ENCODE measurements around the gene ANGPTL2.
A peak's percentile ranks its signal among the peaks of the same experiment; 100 is the strongest.

The ANGPTL2 gene

GRCh38 chr9:127155314-127155960 is 33.0 kb upstream of the ANGPTL2 start:
- TF ChIP-seq, protein P1, sequence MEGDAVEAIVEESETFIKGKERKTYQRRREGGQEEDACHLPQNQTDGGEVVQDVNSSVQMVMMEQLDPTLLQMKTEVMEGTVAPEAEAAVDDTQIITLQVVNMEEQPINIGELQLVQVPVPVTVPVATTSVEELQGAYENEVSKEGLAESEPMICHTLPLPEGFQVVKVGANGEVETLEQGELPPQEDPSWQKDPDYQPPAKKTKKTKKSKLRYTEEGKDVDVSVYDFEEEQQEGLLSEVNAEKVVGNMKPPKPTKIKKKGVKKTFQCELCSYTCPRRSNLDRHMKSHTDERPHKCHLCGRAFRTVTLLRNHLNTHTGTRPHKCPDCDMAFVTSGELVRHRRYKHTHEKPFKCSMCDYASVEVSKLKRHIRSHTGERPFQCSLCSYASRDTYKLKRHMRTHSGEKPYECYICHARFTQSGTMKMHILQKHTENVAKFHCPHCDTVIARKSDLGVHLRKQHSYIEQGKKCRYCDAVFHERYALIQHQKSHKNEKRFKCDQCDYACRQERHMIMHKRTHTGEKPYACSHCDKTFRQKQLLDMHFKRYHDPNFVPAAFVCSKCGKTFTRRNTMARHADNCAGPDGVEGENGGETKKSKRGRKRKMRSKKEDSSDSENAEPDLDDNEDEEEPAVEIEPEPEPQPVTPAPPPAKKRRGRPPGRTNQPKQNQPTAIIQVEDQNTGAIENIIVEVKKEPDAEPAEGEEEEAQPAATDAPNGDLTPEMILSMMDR (IDR thresholded peaks at IDR 0.05; ENCODE audit: low read depth, low read length), result no peak
- DNase-seq (ENCODE audit: low read depth, low spot score), result no peak
- in situ Hi-C loops (cut with HindIII; ENCODE audit: low sequenced_read_pairs), result no loop called here
- H3K4me3 ChIP-seq (ENCODE audit: low read depth, low read length), result no peak overlapping the region

DNA sequence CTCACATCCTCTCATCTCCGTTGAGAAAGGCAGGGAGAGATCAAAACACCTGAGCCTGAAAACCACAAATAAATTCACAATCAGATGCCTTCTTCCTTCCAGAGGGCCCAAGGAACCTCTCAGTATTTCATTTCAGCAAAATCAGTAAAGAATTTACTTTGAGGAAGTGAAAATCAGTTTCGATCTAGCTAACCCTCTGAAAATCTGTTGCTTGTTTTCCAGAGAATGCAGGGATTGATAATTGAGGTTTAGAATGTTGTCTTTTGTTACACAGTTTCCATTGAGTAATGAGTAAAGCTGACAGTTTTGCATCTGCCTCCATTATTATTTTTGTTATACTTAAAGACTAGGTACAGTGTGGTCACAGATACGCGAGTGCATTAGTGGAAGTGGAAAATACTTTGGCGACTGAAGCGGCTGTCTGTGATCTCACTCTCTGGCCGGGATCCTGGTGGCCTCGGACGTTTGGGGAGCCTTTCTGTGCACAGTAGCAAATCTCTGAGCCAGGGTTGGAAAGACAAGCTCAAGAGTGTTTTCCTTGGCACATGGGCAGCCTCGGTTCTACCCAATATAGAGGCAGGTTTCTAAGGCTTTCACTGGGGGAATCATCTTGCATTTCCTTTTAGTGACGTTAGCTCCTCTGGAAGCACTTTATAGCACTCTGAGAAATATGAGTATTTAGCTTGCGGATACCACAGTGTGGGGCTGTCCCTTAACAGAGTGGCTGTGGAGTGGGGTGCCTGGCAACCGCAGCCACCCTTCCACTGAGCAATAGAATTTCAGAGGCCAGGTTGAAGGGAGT is 32.2 kb upstream of the ANGPTL2 start:
- peak; percentile 95 for DNase-seq (ENCODE audit: low read depth, low spot score)
- H3K4me3 ChIP-seq (ENCODE audit: low read depth, low read length), result no peak overlapping the region
- in situ Hi-C loops (cut with HindIII; ENCODE audit: low sequenced_read_pairs), result no loop called here

DNA sequence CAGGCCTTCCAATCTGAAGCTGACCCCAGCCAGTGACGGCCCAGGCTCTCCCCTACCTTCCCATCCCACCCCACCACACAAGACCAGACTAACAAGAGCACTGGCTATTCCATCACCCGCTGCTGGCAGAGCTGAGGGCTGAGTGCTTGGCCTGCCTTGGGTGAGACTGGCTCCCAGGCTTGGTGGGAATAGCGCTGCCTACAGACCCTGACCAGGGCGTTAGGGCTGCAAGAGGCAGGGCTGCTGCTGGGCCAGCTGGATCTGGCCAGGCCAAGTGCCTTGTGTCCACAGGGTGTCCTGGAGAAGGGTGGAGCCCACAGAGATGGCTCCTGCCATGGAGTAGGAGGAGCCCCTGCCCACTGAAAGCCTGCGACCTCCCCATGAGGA is 31.6 kb upstream of the ANGPTL2 start:
- in situ Hi-C loops (cut with HindIII; ENCODE audit: low sequenced_read_pairs), result no loop called here
- DNase-seq (ENCODE audit: low read depth, low spot score), result no peak

More for the DNA sequence above, 32.2 kb upstream of the ANGPTL2 start:
- TF ChIP-seq, protein P1 (IDR thresholded peaks at IDR 0.05; ENCODE audit: low read depth, low read length), result peak; percentile 12

DNA sequence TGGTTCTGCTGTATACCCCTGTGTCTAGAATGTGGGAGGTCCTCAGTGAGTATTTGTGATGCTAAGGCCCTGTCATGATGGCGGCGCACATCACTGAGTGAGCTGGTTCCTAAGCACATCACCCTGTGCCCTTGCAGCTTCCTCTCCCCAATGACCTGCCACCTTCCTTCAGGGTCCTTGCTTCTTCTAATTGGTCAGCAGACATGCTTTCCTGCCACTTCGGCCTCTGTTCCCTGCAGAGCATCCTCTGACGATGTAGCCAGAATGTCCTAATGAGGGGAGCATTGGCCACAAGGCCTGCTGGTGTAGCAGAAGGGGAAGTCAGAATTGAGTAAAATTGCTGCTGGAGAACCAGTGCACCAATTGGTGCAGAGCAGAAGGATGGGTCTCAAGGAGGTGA is 31.1 kb upstream of the ANGPTL2 start:
- in situ Hi-C loops (cut with HindIII; ENCODE audit: low sequenced_read_pairs), result no loop called here
- TF ChIP-seq, protein P1 (IDR thresholded peaks at IDR 0.05; ENCODE audit: low read depth, low read length), result no peak
- no peak for DNase-seq (ENCODE audit: low read depth, low spot score)
- no peak overlapping the region for H3K4me3 ChIP-seq (ENCODE audit: low read depth, low read length)

More for the DNA sequence above, 31.6 kb upstream of the ANGPTL2 start:
- no peak overlapping the region for H3K4me3 ChIP-seq (ENCODE audit: low read depth, low read length)
- TF ChIP-seq, protein P1 (IDR thresholded peaks at IDR 0.05; ENCODE audit: low read depth, low read length), result no peak

DNA sequence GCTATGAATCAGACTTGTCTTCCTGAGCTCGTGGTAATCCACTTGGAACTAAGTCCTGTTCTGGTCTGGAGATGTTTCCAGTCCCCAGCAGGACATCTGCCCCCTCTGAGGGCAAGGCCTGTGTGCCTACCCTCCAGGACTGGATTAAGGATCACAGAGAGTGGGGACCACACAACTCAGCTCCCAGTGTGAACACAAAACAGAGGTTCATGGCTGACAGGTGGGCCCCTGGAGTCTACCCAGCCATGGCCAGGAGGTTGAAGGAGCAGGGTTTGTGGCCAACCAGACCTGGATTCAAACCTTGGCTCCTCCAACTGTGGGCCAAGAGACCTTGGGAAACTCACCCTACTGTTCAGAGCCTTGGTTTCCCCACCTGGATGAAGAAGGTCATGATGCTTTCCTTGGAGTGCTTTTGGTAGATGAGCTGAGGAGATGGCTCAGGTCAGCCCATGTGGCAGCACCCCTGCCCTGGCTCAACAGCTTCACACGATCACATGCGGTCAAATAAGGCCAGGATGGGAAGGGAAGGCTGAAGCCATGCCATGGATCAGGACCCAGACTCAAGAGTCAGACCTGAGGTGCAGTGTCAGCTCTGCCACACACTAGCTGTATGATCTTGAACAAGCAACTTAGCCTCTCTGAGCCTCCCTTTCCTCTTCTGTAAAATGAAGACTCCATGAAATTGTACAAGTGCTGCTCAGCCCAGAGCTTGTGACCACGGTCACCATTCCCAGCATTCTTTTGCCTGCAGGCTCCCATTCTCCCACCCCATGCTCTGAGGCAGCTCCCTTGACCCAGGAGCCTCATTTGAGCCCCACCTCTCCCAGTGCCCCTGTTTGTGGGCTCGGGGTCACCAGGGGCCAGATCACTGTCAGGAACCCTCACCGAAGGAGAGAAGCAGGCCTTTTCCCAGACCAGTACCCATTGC is 27.3 kb upstream of the ANGPTL2 start:
- DNase-seq (ENCODE audit: low read depth, low spot score), result no peak
- TF ChIP-seq, protein P1 (IDR thresholded peaks at IDR 0.05; ENCODE audit: low read depth, low read length), result no peak
- in situ Hi-C loops (cut with HindIII; ENCODE audit: low sequenced_read_pairs), result no loop called here
- no peak overlapping the region for H3K4me3 ChIP-seq (ENCODE audit: low read depth, low read length)

DNA sequence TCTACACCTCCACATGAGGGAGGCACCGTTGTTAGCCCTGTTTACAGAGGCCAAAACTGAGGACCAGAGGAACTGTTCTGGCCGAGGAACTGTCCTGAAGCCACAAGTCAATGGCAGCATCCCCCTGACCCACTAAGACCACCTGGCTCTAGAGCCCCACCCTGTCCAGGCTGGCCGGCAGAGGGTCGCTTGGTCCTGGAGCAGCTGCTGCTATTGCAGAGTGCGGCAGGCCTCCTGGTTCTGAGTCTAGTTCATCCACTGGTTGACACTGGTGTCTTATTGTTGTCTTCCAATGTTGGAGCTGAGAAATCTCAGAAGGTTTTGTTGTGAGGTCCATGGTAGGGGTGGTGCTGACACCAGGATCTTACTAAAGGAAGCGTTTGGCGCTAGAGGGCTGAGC is 26.6 kb upstream of the ANGPTL2 start:
- no peak for DNase-seq (ENCODE audit: low read depth, low spot score)
- in situ Hi-C loops (cut with HindIII; ENCODE audit: low sequenced_read_pairs), result no loop called here
- TF ChIP-seq, protein P1 (IDR thresholded peaks at IDR 0.05; ENCODE audit: low read depth, low read length), result no peak
- H3K4me3 ChIP-seq (ENCODE audit: low read depth, low read length), result no peak overlapping the region
